HFFc6 (cell line): Measurements from ENCODE around the gene PDGFC. TPM values are rescaled to one million over a fixed set of nuclear protein-coding genes. Genes with fewer than 3 reads are reported as not detected.

Experiments used
- DNase-seq: peaks from one replicate; pipeline ENCODE4 v3.0.0-alpha.2; 2018
- H3K27ac Mint-ChIP-seq: 2 replicates; pipeline ENCODE4 v1.8.0; 2020; ENCODE audit warnings: mild to moderate bottlenecking, mixed read lengths
- H3K27me3 Mint-ChIP-seq: 2 replicates; pipeline ENCODE4 v1.8.0; 2021; ENCODE audit warnings: mild to moderate bottlenecking, moderate library complexity, mixed read lengths; ENCODE audit not compliant: insufficient read depth
- H3K36me3 Mint-ChIP-seq: 2 replicates; pipeline ENCODE4 v1.8.0; 2021; ENCODE audit warnings: low read depth, mixed read lengths
- H3K4me1 Mint-ChIP-seq: 2 replicates; pipeline ENCODE4 v1.8.0; 2020; ENCODE audit warnings: low read depth, mixed read lengths
- H3K4me3 Mint-ChIP-seq: 2 replicates; pipeline ENCODE4 v1.8.0; 2020; ENCODE audit warnings: mild to moderate bottlenecking, moderate library complexity, mixed read lengths
- H3K9me3 Mint-ChIP-seq: 2 replicates; pipeline ENCODE4 v1.8.0; 2020; ENCODE audit warnings: mild to moderate bottlenecking, mixed read lengths
- CTCF ChIP-seq: fragments of 200-600 bp; sonication (generic); IDR thresholded peaks from 2 replicates; pipeline ENCODE4 v1.5.0; 2021; ENCODE audit warnings: antibody characterized with exemption, mild to moderate bottlenecking
- total RNA-seq, 6 experiments: library from RNA; stranded (reverse); fragmentation: NEBNext Ultra II Directional; extraction: Animal tissue kit (Norgen Biotek cat#: 25700); gene quantifications; 2 replicates in 1 of 6; 3 replicates in 5 of 6; pipeline ENCODE4 v1.2.3, GENCODE V29; 2021

The PDGFC gene
- total RNA-seq, 6 experiments from 2014 or later = 71.5 to 112 (median 76.1) TPM

GRCh38 chr4:156790866-156791265 is 180.7 kb downstream of the PDGFC start:
- Mint-ChIP-seq H3K4me1 (peaks cover 66% of the 10 kb centered on the region), H3K36me3 (peaks cover 9% of the 10 kb centered on the region), H3K27ac (peak overlapping the region; percentile 52), H3K4me3 (peak overlapping the region; percentile 20), H3K27me3 (no peaks in the 10 kb centered on the region; the same call in 1 of the 2 replicates), H3K9me3 (no peaks in the 10 kb centered on the region)
- DNase-seq = peak; percentile 65
- TF ChIP-seq CTCF = no peak

DNA sequence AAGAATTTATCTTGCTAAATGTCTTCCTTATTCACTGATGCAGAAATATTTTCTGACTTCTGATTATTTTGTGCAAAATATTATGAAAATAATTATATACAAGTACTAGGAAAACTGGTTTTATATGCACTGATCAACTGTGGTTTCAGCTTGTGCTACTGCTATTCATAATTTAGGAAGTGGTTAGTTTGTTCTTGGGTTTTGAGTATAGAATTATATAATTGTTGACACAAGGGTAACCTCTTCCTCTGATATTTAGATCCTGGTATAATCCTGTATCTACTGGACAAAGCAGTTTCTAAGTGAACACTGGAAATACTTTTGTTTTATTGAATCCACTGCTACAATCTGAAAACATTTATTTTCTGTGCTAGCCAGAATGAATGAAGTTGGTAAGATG is 182.8 kb downstream of the PDGFC start:
- no peaks in the 10 kb centered on the region; the same call in 1 of the 2 replicates for H3K27me3 Mint-ChIP-seq
- no peak overlapping the region for H3K4me3 Mint-ChIP-seq
- H3K27ac Mint-ChIP-seq = no peak overlapping the region
- peaks cover 45% of the 10 kb centered on the region for H3K4me1 Mint-ChIP-seq
- peaks cover under 1% of the 10 kb centered on the region; the same call in 1 of the 2 replicates for H3K9me3 Mint-ChIP-seq
- no peak for DNase-seq
- no peak for TF ChIP-seq CTCF
- peaks cover 16% of the 10 kb centered on the region for H3K36me3 Mint-ChIP-seq

GRCh38 chr4:156786713-156787112 is 184.9 kb downstream of the PDGFC start:
- no peak for TF ChIP-seq CTCF
- H3K27me3 Mint-ChIP-seq = no peaks in the 10 kb centered on the region; the same call in 1 of the 2 replicates
- no peak overlapping the region for H3K4me3 Mint-ChIP-seq
- H3K36me3 Mint-ChIP-seq = peaks cover 31% of the 10 kb centered on the region
- DNase-seq = no peak
- no peak overlapping the region for H3K27ac Mint-ChIP-seq
- H3K9me3 Mint-ChIP-seq = peaks cover 5% of the 10 kb centered on the region; the same call in 1 of the 2 replicates
- H3K4me1 Mint-ChIP-seq = peaks cover 28% of the 10 kb centered on the region

- DNase-seq = no peak
- Mint-ChIP-seq H3K27me3 (no peaks in the 10 kb centered on the region; the same call in 1 of the 2 replicates), H3K9me3 (peaks cover 5% of the 10 kb centered on the region; the same call in 1 of the 2 replicates), H3K36me3 (peaks cover 44% of the 10 kb centered on the region), H3K27ac (no peak overlapping the region), H3K4me3 (no peak overlapping the region), H3K4me1 (peaks cover 11% of the 10 kb centered on the region)
- no peak for TF ChIP-seq CTCF
Observed at GRCh38 chr4:156784970-156785369, 186.6 kb downstream of the PDGFC start.

- Mint-ChIP-seq H3K36me3 (peaks cover 36% of the 10 kb centered on the region), H3K4me1 (peaks cover 2% of the 10 kb centered on the region), H3K27me3 (no peaks in the 10 kb centered on the region), H3K27ac (no peak overlapping the region), H3K4me3 (no peak overlapping the region), H3K9me3 (peaks cover 5% of the 10 kb centered on the region; the same call in 1 of the 2 replicates)
- no peak for DNase-seq
- no peak for TF ChIP-seq CTCF
Observed at GRCh38 chr4:156783966-156784365, 187.6 kb downstream of the PDGFC start.

GRCh38 chr4:156782491-156782890 is 189.1 kb downstream of the PDGFC start:
- Mint-ChIP-seq H3K4me1 (peaks cover 2% of the 10 kb centered on the region), H3K4me3 (no peak overlapping the region), H3K27me3 (no peaks in the 10 kb centered on the region; the same call in 1 of the 2 replicates), H3K36me3 (peaks cover 36% of the 10 kb centered on the region), H3K9me3 (peaks cover 5% of the 10 kb centered on the region; the same call in 1 of the 2 replicates), H3K27ac (peak overlapping the region; percentile 51)
- TF ChIP-seq CTCF = no peak
- DNase-seq = no peak
